SKM-1 treated with dmso at 0.1 percent for 144 hours (cell line): ENCODE data around the gene MED27.

Experiments
- DNase-seq: peaks from one replicate; lab custom pipeline; 2025; ENCODE audit not compliant: unreplicated experiment; lab: John Stamatoyannopoulos, UW

The MED27 gene

DNA sequence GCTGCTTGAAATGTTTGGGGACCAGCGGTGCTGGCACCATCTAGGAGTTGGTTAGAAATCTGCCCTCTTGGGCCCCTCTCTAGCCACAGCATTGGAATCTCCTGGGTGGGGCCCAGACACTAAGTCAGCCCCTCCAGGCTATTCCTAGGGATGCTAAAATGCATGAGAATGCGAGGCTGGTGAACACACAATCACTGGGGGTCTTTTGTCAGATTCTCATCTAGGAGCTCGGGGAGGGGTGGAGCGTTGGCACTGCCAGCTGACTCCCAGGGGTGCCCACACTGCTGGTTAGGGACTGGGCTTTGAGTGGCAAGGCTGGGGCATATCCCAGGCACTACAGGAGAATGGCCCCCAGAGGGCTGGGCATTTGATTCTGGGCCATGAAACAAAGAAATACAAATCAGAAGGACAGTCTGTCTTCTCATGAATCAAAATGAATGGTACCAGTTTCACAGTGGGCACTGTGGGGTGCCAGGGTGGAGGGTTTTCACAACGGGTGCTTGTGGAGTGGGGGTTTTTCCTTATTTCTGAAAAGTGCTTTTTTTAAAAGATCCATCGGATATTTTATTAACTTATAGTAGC lies 212.0 kb downstream of the MED27 start:
- no peak for DNase-seq

DNA sequence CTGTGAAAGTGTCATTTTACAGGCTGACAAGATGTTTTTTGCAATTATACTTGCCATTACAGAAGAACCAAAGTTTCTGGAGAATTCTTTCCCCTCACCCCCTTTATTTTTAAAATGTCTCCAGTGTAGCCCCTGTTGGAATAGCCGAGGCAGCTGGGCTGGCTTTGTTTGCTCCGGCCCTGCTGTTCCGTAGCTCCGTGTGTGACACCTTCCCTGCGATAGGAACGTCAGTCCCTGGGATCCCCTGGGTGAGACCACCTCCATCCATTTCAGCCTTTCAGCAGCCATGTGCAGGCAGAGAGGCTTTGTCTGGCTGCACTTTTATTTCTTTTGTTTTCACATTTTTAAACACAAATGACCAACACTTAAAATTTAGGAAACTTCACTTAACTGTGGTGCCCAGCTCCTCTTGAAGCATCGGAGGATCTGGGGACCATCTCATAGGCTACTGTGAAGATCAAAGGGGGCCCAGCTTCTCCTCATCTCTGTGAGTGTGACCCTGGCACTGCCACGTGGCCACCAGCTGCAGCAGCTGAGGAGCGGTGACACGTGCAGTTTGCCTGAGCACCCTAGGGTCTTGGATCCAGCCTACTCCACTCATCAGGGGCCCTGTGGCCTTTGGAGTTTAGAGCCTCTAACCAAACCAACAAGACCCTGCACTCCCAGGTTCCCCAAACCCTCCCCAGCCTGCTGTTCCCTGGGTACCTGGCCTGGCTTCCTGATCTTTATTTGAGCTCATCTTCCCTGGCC lies 214.0 kb downstream of the MED27 start:
- no peak for DNase-seq

GRCh38 chr9:131864531-131864930 lies 215.1 kb downstream of the MED27 start:
- DNase-seq = no peak

- no peak for DNase-seq
These were observed 216.3 kb downstream of the MED27 start for GRCh38 chr9:131863306-131863896.

DNA sequence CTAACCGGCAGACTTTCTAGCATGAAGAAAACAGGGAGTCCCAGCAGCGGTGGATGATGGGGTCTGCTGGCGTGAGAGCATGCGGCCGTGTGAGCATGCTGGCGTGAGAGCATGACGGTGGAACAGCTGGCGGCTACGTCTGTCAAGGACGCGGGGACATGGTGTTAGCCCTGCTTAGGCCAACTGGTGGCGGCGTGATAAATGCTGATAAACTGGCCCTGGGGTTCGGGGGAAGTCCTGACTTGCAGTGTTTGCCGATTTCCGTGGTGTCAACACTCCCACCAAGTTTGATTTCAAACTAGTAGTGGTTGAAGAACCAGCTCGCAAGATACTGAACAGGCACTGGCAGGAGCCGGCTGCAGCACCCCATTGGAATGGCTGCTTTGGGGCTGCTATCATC lies 217.4 kb downstream of the MED27 start:
- DNase-seq = no peak

- DNase-seq = no peak
These were observed 219.2 kb downstream of the MED27 start for GRCh38 chr9:131860430-131860829.

GRCh38 chr9:131858147-131858546 lies 221.5 kb downstream of the MED27 start:
- no peak for DNase-seq

GRCh38 chr9:131856105-131856504 lies 223.6 kb downstream of the MED27 start:
- no peak for DNase-seq

DNA sequence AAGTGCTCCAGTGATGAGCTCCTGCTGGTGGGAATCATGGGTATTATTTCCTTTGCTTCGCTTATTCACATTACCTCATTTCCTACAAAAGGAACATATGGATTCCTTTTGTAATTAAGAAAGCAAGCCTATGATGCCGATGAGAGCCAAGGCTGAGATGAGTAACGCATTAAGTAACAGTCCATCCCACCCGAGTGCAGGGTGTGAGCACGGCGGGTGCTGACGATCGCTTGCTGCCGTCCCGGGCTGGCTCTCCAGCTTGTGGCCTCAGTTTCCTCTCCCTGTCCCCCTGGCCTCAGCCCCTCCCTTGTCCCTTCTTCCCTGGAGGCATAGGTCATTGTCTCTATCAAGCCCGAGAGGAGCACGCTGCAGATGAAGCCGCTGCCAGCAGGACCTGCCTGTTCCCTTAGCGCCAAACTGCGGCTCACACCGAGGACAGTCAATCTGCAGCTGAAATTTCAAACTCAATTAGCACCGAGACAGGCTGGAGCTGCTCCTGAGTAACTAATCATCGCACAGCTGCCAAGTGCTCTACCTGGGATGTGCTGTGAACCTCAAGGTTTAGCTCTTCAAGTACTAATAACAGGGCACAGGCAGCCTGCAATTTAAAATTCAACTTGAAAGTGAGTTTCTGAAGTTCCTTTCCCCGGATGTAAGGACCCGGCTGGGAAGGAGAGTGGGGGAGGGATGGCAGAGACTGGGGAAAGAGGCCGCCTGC lies 224.6 kb downstream of the MED27 start:
- DNase-seq = no peak

DNA sequence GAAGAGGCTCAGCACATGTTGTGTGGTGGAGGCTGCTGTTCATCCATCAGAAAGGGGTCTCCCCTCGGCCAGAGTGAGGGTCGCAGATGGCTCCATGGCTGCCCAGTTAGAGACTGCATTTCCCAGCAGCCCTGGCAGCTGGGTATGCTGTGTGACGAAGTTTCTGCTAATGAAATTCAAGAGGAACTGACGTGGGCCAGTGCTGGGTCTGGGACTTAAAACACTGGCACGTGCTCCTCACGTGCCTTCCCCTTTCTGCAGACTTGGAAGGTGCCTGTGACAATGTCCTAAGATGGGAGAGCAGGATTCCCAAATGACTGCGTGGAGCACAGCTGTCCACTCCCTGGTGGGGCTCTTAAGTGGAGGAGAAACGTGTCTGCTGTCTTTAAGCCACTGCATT lies 225.3 kb downstream of the MED27 start:
- no peak for DNase-seq

DNA sequence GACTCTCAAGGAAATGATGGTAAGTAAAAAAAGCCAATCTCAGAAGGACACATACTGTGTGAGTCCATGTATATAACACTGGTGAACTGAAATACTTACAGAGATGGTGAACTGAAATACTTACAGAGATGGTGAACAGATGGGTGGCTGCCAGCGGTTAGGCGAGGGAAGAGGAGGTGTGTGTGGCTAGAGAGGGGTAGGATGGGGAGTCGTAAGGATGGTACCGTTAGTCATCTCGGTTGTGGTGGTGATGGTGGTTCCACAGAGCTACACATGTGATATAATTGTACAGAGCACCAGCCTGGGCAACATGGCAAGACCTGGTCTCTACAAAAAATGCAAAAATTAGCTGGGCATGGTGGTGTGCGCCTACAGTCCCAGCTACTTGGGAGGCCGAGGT lies 226.2 kb downstream of the MED27 start:
- DNase-seq = no peak

- DNase-seq = no peak
These were observed 228.3 kb downstream of the MED27 start for GRCh38 chr9:131851414-131851813.

- DNase-seq = no peak
These were observed 230.3 kb downstream of the MED27 start for GRCh38 chr9:131849391-131849790.

- DNase-seq = no peak
These were observed 231.0 kb downstream of the MED27 start for GRCh38 chr9:131848570-131849160.

- DNase-seq = no peak
These were observed 231.9 kb downstream of the MED27 start for GRCh38 chr9:131847665-131848354.

- DNase-seq = no peak
These were observed 234.1 kb downstream of the MED27 start for GRCh38 chr9:131845305-131846298.

DNA sequence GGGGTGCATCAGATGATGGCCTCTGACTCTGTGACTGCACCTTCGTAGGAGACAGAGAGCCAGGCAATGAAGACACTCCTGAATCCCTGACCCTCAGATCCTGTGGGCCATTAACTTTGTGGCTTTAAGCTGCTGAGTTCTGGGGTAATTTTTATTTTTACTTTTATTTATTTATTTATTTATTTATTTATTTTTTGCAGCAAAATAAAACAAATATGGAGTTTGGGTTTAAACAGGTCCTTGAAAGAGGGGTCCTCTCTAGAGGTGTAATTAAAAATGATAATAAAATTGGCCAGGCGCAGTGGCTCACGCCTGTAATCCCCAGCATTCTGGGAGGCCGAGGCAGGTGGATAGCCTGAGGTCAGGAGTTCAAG lies 234.9 kb downstream of the MED27 start:
- DNase-seq = no peak

- DNase-seq = no peak
These were observed 235.5 kb downstream of the MED27 start for GRCh38 chr9:131843989-131844744.

GRCh38 chr9:131841765-131842318 lies 237.8 kb downstream of the MED27 start:
- DNase-seq = no peak
